ENCODE measurements around the gene MIA3. TPM values are rescaled to one million over a fixed set of nuclear protein-coding genes. Genes with fewer than 3 reads are reported as not detected.
"Not testable (repeated sequence)": the region's sequence is repeated elsewhere in the genome, so short reads cannot be mapped to it uniquely, and the experiment has no call there.

The MIA3 gene
- total RNA-seq, 1 donor from 2014 or later: 24.3 TPM

- Histone ChIP-seq H3K36me3 (peaks cover 0 to 82% of the 10 kb centered on the region in 2 donors), H3K9me3 (no peaks in the 10 kb centered on the region)
- intact Hi-C loops (cut with DNase I): no loop called here
These were observed 45.6 kb downstream of the MIA3 start for GRCh38 chr1:222663431-222663934.

DNA sequence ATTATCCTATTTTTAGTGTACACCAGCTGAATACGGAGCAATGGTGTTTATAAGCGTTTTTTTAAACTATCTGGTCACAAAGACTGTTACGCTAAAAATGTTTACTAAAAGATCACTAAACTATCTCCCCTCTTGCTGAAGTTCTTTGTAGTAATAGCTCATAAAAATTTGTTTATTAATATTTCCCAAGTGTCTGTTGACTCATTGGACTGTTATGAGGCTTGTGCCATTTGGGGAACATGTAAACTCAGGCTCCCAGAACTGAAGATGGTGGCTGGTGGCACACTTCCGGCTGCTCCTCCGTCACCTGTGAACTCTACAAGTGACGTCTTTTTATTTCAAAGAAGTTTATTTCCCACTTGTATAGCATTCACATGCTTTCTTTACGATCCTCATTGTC, 48.1 kb downstream of the MIA3 start:
- intact Hi-C loops (cut with DNase I): no loop called here
- Histone ChIP-seq H3K4me3 (no peak overlapping the region), H3K9me3 (no peaks in the 10 kb centered on the region), H3K27me3 (no peaks in the 10 kb centered on the region), H3K4me1 (no peaks in the 10 kb centered on the region), H3K27ac (no peak overlapping the region), H3K36me3 (peaks cover 0 to 58% of the 10 kb centered on the region in 2 donors)
- no peak for DNase-seq (ENCODE audit: extremely low spot score in 2 of 2)
- TF ChIP-seq CTCF (IDR thresholded peaks at IDR 0.05): no peak
- TF ChIP-seq POLR2A (IDR thresholded peaks at IDR 0.05): no peak
- no peak for TF ChIP-seq POLR2AphosphoS5 (IDR thresholded peaks at IDR 0.05; ENCODE audit: insufficient read depth in 1 of 2, low read depth in 1 of 2)

More at GRCh38 chr1:222663431-222663934, 45.6 kb downstream of the MIA3 start:
- no peak for DNase-seq (ENCODE audit: extremely low spot score in 2 of 2)
- H3K4me3 ChIP-seq: no peak overlapping the region
- H3K4me1 ChIP-seq: no peaks in the 10 kb centered on the region
- H3K27ac ChIP-seq: no peak overlapping the region
- no peak for TF ChIP-seq POLR2A (IDR thresholded peaks at IDR 0.05)
- no peak for TF ChIP-seq CTCF (IDR thresholded peaks at IDR 0.05)
- no peak for TF ChIP-seq POLR2AphosphoS5 (IDR thresholded peaks at IDR 0.05; ENCODE audit: insufficient read depth in 1 of 2, low read depth in 1 of 2)
- no peaks in the 10 kb centered on the region for H3K27me3 ChIP-seq

GRCh38 chr1:222668184-222668583, 50.3 kb downstream of the MIA3 start:
- H3K4me3 ChIP-seq; H3K4me1 ChIP-seq; H3K9me3 ChIP-seq; H3K27me3 ChIP-seq; intact Hi-C loops (cut with DNase I); DNase-seq (ENCODE audit: extremely low spot score in 2 of 2); H3K27ac ChIP-seq: not testable (repeated sequence)
- peaks cover 0 to 53% of the 10 kb centered on the region in 2 donors for H3K36me3 ChIP-seq

DNA sequence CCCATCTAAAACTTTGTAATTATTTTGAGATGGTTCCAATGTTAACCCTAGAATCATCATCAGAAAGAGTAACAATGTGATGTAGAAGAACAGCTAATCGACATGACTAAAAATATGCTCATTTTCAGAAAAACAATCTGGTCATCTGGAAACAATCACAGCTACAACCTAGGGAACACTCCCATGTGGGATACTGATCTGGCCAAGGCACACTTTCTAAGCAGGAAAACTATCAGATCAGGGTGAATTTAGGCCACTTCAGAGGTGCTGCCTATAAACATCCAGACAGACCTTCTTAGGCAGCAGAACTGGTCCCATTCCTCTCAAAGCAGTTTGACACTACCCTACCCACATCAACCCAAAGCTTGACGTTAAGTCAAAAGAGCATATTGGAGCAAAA, 51.2 kb downstream of the MIA3 start:
- not testable (repeated sequence) for H3K4me3 ChIP-seq, H3K27ac ChIP-seq

GRCh38 chr1:222670110-222670509, 52.2 kb downstream of the MIA3 start:
- TF ChIP-seq POLR2AphosphoS5 (IDR thresholded peaks at IDR 0.05; ENCODE audit: insufficient read depth in 1 of 2, low read depth in 1 of 2): no peak
- no peak for TF ChIP-seq POLR2A (IDR thresholded peaks at IDR 0.05)
- no peak for TF ChIP-seq CTCF (IDR thresholded peaks at IDR 0.05)
- peaks cover 0 to 43% of the 10 kb centered on the region in 2 donors for H3K36me3 ChIP-seq
- H3K4me1 ChIP-seq: no peaks in the 10 kb centered on the region
- no peaks in the 10 kb centered on the region for H3K27me3 ChIP-seq
- no peak overlapping the region for H3K27ac ChIP-seq
- no peak for DNase-seq (ENCODE audit: extremely low spot score in 2 of 2)
- no peaks in the 10 kb centered on the region for H3K9me3 ChIP-seq
- intact Hi-C loops (cut with DNase I): no loop called here
- no peak overlapping the region for H3K4me3 ChIP-seq

More for the DNA sequence above, 51.2 kb downstream of the MIA3 start:
- H3K9me3 ChIP-seq; H3K4me1 ChIP-seq; DNase-seq (ENCODE audit: extremely low spot score in 2 of 2); H3K27me3 ChIP-seq; intact Hi-C loops (cut with DNase I): not testable (repeated sequence)
- peaks cover 0 to 47% of the 10 kb centered on the region in 2 donors for H3K36me3 ChIP-seq

DNA sequence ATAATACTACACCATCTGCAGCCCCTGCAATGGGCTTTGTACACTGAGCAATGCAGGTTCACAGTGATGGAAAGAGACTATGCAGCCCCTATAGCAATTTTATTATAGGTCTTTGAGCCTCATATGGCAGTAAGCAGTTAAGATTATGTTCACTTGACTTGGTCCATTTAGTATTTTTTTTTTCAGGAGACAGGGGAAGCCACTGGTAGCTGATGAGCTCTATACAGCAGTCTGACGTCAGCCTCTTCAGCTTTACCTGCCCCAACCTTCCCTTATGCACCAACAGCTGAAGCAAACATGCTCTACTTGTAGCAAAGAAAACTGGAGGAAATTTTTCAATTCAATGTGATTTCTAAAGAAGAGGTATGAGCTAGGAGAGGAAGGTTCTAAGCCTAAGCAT, 62.2 kb downstream of the MIA3 start:
- Histone ChIP-seq H3K4me1 (no peaks in the 10 kb centered on the region), H3K9me3 (no peaks in the 10 kb centered on the region), H3K27me3 (no peaks in the 10 kb centered on the region), H3K27ac (no peak overlapping the region), H3K4me3 (no peak overlapping the region), H3K36me3 (peaks cover 0 to 20% of the 10 kb centered on the region in 2 donors)
- DNase-seq (ENCODE audit: extremely low spot score in 2 of 2): no peak
- intact Hi-C loops (cut with DNase I): no loop called here
- TF ChIP-seq POLR2AphosphoS5 (IDR thresholded peaks at IDR 0.05; ENCODE audit: insufficient read depth in 1 of 2, low read depth in 1 of 2): no peak
- TF ChIP-seq CTCF (IDR thresholded peaks at IDR 0.05): no peak
- TF ChIP-seq POLR2A (IDR thresholded peaks at IDR 0.05): no peak
